Measurements from ENCODE around the gene DGCR2.
A peak's percentile ranks its signal among the peaks of the same experiment; 100 is the strongest.
"Not testable (repeated sequence)": the region's sequence is repeated elsewhere in the genome, so short reads cannot be mapped to it uniquely, and the experiment has no call there.

DGCR2 gene

DNA sequence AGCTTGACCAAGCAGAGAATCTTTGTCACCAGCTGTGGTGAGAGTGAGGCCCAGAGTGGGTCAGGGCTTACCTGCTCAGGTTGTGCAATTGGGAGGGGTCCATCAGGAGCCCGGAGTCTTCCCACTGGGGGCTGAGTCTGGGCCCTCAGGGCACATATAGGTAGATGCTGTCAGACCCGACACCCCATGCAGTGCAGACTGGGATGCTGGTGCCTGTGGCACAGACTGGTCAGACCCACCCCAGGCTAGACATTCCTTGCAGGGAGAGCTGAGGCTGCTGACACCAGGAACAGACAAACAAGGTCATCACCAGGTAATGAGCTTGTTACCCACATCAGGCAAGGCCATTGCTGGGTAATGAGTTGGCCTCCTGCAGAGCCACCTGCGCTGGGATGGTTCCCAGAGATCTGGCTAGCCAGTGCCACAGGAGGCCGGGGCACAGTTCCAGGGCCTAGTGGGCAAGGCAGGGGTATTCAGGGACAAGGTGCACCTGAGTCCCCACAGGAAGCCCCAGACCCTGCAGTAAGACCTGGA lies 97.2 kb downstream of the DGCR2 start:
- peak in 1 of 3 experiments; percentile 12 for DNase-seq

DNA sequence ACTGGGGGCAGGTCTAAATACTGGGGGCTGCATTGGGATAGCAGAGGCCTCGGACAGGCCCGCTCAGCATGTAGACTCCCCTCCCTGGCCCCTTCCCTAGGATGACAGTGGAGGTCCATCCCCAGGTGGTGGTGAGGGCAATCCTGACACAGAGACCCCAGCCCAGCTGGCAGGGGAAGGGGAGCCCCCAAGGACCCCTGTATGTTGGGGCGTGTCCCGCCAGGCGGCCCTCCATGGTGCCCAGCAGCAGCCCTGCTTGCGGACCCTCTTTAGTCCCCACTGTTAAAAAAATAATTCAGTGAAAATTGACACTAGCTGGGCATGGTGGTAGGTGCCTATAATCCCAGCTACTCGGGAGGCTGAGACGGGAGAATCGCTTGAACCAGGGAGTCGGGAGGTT lies 98.3 kb downstream of the DGCR2 start:
- not testable (repeated sequence) for DNase-seq

DNA sequence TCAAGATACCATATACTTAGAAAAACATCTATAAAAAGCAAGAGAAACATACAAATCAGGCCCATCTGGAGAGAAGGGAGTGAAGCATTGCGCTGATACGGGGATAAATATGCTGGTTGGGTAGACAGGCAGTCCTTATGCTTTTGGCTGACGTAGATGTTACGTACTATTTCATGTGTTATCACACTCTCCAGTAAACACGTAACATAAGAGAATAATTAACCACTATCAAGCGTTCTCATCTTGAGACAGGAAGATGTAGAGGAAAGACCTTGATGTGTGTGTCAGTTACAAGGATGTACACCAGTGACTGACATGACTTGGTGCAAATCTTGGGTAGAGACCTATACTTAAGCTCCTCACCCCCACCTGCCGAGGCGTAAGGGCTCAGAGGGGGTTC lies 99.5 kb downstream of the DGCR2 start:
- no peak for DNase-seq

DNA sequence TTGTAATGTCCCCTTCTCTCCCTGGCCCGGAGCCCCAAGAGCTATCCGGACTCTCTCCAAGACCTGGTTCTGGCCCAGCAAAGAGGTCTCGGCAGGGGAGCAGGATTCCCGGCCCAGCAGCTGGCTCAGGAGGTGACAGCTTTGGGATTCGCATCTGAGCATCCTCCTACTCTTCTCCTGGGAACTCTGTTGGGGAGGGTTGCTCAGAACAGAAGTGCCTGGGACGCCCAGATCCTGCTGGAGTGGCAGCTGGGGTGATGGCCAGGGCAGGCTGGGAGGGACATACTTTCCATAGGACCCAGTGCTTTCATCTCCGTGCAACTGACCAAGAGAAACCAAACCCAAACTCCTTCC lies 102.6 kb downstream of the DGCR2 start:
- DNase-seq, result no peak

DNA sequence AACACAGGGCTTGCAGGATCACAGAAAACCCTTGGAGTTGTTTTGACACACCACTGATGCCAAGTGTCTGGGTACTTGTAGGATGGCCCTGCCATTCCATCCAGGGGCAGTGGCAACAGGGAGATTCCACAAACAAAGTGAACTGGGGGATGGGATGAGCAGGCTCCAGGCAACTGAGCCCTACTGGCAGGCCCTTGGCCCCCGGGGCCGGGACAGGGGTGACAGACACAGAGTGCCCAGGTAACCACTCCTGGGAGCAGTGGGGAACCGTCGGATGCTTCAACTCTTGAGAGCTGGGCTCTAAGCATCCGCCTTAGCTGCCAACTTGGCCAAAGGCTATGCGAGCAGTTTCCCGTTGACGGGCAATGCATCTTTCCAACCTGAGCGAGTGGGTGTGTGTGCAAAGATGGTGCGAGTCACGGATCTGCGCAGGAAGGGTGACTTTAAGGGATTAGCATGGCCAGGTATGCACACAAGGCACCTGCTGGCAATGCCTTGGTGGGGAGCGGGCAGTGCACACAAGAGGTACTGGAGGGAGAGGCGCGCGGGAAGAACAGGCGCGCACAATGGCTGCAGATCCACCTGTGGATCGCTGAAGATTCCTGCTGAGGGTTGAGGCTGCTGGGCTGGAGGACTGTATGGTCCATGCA lies 103.1 kb downstream of the DGCR2 start:
- DNase-seq, result no peak

DNA sequence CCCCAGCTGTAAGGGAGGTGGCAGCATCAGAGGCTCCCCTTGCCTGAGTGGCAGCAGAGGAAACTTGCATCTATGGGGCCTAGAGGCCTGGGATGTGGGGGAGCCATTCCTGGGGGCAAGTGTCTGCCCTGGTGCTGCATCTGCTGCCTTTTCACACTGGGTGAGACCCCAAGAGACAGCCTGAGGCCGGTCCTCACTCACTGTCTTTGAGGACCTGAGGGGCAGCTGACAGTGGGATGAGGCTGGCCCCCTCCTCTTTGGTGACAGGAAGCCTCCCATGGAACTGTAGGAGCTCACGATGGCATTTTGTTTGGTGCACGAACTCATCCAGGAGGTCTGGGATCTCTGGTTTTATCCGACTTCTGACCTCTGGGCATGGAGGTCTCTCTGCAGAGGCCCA lies 104.0 kb downstream of the DGCR2 start:
- DNase-seq, result no peak

DNA sequence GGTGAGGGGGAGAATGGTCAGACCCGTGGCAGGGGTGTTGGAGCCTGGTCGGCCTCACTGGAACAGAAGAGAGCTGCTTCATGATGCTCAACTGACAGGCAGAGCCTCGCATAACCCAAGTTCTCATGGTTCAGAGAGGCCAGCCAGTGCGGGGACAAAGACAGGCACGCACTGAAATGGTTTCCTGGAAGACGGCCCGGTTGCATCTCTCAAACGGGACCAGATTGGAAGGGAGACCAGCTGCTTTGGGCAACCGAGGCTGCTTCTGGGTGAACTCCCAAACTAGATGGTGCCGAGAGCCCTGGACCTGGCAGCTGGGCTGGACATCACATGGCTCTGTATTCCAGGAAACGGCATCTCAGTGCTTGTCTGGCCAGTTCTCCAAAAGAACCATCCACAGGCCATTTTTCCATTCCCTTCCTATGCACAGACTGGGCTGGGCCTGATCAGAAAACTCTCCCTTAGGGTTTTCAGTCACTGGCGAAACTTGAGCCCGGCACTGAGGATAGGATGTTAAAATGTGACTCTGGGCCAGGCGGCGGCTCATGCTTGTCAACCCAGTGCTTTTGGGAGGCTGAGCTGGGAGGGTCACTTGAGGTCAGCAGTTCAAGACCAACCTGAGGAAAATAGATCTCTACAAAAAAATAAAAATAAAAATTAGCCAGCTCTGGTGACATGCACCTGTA lies 106.0 kb downstream of the DGCR2 start:
- DNase-seq, result no peak

DNA sequence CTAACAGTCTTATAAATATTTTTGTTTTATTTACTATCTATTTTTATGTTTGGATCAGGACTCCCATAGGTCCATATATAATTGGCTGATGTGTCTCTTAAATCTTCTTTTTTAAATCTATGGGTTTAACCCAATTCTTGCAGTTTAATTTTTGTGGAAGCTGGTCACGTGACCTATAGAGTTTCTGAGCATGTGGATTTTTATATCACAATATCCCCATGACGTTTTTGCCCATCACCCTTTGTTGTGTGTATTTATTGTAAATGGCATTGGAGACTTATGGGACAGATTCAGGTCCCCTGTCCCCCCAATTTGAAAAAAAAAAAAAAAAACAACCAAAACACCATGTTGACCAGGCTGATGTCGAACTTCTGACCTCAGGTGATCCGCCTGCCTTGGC lies 107.3 kb downstream of the DGCR2 start:
- DNase-seq, result no peak

DNA sequence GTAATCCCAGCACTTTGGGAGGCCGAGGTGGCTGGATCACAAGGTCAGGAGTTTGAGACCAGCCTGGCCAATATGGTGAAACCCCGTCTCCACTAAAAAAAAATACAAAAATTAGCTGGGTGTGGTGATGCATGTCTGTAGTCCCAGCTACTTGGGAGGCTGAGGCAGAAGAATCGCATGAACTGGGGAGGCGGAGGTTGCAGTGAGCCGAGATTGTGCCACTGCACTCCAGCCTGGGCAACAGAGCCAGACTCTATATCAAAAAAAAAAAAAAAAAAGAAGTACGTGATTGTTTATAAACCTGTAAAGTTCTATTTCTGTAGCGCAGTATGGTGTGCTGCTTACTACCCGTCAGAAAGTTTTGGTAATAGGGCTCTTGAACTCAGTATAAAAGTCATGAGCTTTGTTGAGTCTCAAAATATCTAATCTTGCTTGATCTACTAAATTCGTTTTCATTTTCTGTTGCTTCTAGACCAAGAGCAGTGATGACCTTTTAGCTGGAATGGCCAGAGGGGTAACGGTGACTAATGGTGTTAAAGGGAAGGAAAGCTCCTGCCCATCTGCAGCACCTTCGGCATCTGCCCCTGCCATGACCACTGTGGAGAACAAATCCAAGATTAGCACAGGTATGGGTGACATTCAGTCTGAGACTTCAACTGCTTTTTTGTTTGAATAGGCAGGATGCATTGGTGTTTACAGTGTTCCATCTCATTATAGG lies 108.2 kb downstream of the DGCR2 start:
- not testable (repeated sequence) for DNase-seq

DNA sequence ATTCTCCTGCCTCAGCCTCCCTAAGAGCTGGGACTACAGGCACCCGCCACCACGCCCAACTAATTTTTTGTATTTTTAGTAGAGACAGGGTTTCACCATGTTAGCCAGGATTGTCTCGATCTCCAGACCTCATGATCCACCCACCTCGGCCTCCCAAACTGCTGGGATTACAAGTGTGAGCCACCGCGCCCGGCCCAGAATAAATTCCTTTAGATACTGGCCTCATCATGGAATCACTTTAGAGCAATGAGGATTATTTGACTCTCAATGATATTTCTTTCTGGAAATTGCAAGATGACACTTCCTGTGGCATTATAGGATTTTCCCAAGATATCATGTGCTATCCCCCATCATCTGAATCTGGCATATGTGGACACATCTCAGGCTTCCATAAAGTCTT lies 108.8 kb downstream of the DGCR2 start:
- not testable (repeated sequence) for DNase-seq

DNA sequence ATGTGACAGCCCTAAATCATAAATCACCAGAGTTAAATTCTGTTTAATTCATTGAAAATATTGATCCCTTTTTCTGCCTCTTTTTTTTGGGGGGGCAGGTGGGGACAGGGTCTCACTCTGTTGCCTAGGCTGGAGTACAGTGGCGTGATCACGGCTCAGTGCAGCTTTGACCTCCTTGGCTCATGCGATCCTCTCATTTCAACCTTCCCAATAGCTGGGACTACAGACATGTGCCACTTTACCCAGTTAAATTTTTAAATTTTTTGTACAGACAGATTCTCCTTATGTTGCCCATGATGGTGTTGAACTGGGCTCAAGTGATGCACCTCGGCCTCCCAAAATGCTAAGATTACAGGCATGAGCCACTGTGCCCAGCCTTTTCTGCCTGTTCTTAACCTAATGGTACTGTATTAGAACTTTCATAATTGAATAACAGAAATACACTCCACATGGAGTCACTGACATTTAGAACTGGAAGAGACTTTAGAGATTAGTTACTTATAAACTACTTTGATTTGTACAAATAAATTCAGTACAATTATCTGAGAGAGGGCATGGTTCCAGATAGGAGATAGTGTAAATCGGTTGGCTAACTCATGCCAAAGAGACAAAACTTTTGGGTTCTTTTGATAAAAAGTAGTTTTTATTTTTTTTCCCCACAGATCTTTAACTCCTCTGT lies 109.8 kb downstream of the DGCR2 start:
- no peak for DNase-seq

DNA sequence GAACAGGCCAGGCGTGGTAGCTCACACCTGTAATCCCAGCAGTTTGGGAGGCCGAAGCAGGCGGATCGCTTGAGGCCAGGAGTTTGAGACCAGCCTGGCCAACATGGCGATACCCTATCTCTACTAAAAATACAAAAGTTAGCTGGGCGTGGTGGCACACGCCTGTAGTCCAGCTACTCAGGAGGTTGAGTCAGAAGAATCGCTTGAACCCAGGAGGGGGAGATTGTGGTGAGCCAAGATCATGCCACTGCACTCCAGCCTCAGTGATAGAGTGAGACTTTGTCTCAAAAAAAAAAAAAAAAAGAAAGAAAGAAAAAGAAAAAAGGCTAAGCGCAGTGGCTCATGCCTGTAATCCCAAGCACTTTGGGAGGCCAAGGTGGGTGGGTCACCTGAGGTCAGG lies 110.6 kb downstream of the DGCR2 start:
- DNase-seq, result not testable (repeated sequence)

DNA sequence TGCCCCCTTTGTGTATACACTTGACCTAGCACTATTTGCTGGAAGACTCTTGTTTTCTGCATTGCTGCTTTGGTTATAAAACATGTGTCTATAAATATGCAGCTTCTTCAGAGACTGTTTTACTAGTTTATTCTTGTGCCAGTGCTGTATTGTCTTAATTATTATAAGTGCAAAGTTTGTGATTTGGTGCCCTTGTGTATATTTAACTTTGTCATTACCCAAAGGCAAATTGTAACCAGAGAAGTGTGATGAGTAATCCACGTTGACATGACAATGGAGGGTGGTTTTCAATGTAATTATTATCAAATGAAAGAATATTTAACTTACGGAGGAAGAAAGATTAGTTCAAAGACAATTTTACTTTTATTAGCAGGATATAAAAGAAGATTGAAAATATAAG lies 111.1 kb downstream of the DGCR2 start:
- DNase-seq, result peak in 1 of 3 experiments; percentile 1

DNA sequence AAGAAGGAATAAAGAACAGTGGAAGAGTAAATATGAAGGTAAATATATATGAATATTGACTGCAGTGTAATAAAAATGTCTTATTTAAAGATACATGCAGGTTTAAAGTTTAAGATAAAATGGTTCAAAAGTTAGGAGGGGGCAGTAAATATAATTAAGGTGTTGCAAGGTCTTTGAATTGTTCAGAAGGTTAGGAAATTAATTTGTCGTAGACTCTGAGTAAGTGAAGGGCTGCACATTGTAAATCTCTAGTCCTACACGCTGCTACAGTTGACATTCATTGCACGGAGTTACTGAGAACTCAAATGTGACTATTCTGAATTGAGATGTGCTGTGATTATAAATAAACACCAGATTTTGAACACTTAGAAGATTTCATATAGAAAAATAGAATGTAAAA lies 116.3 kb downstream of the DGCR2 start:
- DNase-seq, result no peak

DNA sequence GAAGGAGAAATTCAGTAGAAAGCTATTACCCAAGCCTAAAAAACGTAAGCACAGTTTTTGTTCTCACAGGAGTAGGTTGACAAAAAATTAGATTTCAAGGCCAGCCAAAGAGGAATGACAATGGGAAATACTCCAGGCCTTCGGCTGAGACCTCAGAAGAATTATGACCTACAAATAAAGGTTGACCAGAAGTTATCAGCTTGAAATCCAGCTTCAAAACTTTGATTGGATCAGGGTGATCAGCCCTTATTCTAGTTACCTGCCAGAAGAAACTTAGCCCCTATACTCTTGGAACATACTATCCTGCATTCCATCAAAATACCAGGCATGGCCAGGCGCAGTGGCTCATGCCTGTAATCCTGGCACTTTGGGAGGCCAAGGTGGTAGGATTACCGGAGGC lies 117.7 kb downstream of the DGCR2 start:
- no peak for DNase-seq

DNA sequence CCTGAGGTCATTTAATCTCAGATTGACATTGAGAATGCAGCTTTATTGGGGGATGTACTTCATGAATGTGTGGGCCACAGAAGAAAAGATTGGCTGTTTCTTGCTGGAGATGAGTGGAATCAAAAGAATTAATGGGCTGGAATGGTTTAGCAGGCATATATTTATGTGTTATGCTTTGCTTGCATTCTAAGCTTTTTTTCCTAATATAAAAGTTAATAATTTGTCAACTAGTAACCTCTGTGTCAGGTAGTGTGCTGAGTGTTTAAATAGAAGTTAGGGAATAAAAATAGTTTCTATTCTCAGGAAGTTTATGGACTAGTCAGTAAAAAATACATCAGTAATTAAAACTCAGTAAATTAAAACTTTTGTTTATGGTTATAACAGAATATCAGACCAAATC lies 118.7 kb downstream of the DGCR2 start:
- DNase-seq, result no peak

DNA sequence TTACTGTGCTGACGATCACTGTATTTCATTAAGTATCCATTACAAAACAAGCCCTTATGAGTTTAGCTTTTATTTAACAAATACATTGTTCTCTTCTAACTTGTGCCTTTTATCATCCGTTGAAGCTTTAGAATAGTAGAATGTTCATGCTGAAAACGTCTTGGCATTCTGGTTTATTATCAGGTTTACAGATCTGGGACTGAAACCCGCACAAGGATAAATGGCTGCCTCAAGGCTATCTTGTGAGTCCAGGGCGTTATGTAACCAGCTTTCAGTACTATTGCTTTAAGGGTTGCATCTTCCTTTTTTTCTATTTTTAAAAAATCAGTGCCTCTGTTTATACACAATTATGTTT lies 119.6 kb downstream of the DGCR2 start:
- no peak for DNase-seq

DNA sequence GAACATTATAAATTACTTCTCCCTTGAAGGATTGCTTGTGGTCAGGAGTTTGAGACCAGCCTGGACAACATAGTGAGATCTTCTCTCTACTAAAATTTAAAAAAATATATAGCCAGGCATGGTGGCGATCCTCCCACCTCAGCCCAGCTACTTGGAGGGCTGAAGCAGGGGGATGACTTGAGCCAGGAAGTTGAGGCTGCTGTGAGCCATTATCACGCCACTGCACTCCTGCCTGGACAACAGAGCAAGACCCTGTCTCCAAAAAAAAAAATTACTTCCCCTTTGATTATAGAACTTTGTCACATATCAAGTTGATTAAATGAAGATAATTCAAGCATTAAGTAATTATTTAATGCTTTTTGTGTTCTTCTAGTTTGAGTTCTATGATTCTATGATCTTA lies 121.0 kb downstream of the DGCR2 start:
- DNase-seq, result no peak

DNA sequence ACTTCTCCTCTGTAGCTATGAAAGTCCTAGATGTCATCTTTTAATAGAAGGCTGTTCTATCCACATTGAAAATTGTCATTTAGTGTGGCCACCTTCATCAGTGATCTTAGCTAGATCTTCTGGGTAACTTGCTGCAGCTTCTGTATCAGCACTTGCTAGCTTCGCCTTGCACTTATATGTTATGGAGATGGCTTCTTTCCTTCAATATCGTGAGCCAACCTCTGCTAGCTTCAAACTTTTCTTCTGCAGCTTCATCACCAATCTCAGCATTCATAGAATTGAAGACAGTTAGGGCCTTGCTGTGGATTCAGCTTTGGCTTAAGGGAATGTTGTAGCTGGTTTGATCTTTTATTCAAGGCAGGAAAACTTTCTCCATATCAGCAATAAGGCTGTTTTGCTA lies 122.1 kb downstream of the DGCR2 start:
- DNase-seq, result not testable (repeated sequence)

DNA sequence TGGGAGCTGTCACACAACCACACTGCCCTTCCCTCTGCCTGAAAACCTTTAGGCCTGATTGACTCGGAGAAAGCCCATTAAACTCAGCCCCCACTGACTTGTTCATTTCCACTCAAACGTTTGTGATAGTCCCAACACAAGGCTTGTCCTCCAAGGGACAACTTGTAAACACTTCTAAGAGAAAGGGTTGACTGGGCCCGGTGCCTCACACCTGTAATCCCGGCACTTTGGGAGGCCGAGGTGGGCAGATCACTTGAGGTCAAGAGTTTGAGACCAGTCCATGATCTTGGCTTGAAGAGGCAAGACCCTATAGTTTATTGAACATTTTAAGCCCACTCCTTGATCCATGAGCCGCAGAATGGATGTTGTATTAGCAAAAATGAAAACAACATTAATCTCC lies 122.8 kb downstream of the DGCR2 start:
- no peak for DNase-seq

DNA sequence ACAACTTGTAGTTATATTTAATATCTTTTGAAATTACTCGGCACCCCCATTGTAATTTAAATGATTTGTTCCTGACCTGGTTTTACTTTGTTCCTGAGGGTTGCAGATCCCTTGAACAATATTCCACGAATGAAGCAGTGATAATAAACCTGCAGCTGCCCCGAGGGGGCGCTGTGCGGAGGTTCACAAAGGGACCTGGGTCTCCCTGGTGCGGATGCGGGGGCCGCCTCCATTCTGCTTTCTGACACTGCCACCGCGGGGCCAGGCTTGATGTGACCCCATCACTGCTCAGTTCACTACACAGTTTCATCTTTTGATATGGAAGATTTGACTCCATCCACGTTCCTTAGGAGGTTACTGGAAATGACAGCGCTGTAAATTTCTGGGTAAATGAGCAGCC lies 123.2 kb downstream of the DGCR2 start:
- no peak for DNase-seq

DNA sequence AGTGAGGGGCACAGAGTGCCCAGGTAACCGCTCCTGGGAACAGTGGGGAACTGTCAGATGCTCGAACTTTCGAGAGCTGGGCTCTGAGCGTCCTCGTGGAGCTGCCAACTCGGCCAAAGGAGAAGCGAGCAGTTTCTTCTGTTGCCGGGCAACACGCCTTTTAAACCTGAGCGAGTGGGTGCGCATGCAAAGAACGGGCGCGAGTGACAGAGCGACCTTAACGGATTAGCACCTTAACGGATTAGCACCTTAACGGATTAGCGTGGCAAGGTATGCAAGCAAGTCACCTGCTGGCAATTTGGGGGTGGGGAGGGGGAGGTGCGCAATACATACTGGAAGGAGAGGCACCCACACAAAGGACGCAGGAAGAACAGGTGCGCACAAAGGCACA lies 124.3 kb downstream of the DGCR2 start:
- DNase-seq, result peak; percentile 4 to 35 (median 19)

DNA sequence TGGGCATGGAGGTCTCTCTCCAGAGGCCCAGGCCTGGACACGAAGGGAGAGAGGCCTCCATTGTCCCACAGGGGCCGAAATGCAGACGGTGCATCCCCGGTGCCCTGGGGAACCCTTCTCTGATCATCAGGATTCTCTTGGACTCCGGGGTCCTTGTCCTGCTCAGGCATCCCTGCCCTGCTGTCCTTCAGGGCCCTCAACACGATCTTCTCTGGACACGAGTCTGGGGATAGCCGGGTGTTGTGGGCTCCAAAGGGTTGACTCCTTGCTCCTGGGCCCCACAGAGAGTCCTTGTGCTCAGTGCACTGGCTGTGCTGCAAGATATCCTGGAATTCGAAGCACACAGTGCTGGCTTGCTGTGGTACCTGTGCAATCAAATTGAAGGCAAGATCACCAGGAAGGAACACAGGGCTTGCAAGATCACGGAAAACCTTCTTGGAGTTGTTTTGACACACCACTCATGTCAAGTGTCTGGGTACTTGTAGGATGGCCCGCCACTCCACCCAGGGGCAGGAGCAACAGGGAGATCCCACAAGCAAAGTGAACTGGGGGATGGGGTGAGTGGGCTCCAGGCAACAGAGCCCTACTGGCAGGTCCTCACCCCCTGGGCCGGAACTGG lies 124.8 kb downstream of the DGCR2 start:
- DNase-seq, result peak in 1 of 3 experiments; percentile 35
